ENCODE measurements around the gene PRKX.
"Not testable (repeated sequence)": the region's sequence is repeated elsewhere in the genome, so short reads cannot be mapped to it uniquely, and the experiment has no call there.

PRKX gene

DNA sequence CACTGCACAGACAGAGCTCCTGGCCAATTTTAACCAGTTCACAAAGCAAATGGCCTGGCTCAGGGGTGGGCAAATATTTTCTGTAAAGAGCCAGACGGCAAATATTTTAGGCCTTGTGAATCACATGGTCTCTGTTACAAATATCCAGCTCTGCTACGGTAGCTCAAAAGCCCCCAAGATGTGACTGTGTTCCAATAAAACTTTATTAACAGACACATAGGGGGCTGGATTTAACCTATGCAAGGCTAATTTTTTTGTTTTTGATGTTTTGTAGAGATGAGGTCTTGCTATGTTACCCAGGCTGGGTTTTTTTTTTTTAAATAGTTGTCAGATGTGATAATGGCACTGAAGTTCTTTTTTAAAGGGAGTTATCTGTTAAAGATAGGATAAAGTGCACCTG is 65.4 kb downstream of the PRKX start:
- no peak for DNase-seq

GRCh38 chrX:3639858-3640631 is 73.4 kb downstream of the PRKX start:
- not testable (repeated sequence) for DNase-seq

DNA sequence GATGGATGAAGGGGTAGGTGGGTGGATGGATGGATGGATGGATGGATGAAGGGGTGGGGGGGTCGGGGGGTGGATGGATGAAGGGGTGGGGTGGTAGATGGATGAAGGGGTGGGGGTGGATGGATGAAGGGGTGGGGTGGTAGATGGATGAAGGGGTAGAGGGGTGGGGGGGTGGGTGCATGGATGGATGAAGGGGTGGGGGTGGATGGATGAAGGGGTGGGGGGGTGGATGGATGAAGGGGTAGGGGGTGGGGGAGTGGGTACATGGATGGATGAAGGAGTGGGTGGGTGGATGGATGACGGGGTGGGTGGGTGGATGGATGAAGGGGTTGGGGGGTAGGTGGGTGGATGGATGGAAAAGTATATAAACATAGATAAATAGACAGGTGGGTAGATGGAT is 74.2 kb downstream of the PRKX start:
- DNase-seq = no peak

GRCh38 chrX:3638280-3638873 is 75.1 kb downstream of the PRKX start:
- peak; percentile 21 for DNase-seq

DNA sequence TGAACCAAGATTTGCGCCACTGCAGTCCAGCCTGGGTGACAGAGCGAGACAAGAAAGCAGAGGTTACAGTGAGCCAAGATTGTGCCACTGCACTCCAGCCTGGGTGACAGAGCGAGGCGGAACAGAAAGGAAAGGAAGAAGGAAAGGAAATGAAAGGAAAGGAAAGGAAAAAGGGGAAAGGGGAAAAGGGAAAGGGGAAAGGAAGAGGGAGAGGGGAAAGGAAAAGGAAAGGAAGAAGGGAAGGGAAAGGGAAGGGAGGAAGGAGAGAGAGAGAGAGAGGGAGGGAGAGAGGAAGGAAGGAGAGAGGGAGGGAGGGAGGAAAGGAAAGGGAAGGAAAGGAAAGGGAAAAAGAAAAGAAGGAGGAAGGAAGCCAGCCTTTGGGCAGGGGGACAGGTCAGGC is 76.6 kb downstream of the PRKX start:
- no peak for DNase-seq

DNA sequence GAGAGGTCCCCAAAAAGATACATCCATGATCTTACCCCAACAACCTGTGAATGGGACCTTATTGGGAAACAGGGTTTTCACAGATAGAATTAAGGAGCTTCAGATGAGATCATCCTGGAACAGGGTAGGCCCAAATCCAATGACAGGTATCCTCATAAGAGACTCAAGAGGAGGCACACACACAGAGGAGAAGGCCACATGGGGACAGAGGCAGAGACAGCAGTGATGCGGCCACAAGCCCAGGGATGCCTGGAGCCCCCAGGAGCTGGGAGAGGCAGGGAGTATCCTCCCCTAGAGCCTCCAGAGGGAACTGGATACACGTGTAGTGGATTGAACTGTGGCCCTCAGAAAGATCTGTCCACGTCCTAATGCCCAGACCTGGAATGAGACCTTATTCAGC is 82.3 kb downstream of the PRKX start:
- DNase-seq = no peak

DNA sequence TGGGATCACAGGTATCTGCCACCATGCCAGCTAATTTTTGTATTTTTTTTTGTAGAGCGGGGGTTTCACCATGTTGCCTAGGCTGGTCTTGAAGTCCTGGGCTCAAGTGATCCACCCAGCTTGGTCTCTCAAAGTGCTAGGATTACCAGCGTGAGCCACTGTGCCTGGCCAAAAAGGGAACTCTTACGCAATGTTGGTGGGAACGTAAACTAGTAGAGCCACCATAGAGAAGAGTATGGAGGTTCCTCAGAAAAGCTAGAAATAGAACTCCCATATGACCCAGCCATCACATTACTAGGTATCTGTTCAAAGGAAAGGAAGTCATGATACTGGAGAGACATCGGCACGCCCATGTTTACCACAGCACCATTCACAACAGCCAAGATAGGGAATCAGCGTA is 85.9 kb downstream of the PRKX start:
- DNase-seq = no peak

- no peak for DNase-seq
These were observed 92.0 kb downstream of the PRKX start for GRCh38 chrX:3621414-3621813.

DNA sequence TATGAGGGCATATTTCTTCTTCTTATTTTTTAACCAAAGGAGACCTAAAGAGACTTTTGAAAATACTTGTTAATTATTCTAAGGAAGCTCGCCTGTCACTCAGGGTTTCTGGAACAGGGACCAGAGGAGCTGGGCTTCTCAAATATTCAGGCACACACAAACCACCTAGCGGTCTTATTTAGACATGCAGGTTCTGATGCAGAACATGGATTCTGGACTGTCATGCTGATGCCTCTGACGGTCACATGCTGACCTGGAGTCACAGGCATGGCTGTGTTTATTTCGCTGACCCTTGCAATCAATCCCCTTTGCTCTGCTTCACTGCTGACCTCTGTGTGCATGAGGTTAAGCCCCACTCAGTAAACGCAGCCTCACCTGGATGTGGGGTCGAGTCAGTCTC is 101.7 kb downstream of the PRKX start:
- not testable (repeated sequence) for DNase-seq

GRCh38 chrX:3609810-3610209 is 103.6 kb downstream of the PRKX start:
- no peak for DNase-seq

GRCh38 chrX:3603026-3603661 is 110.3 kb downstream of the PRKX start:
- DNase-seq = no peak

DNA sequence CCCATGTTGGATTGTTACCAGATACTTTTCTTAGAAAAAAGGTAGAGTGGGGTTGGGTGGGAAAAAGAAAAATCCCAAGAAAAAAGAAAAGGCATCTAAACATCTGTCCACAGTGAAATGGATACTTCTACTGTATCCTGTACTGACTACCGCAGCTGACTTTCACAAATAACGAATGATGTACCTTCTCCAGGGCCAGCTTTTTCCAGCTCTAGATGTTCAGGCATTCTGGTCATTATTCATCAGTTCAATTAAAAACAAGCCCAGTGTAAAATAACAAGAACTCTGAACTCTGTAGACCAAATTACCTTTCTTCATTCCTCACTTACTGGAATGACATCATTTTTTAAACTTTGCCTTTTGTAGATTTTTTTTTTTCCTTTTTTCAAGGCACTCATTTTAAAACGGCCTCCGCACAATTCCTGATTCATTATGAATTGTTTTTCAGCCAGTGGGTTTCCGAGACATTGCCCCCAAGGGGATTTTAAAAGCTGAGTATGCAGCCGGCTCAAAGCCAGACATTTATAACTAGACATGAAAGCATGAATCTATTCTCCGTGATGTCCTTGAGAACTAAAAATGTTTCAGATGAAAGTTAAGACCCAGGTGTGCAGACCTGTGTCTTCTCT is 113.5 kb downstream of the PRKX start:
- no peak for DNase-seq

GRCh38 chrX:3598709-3599108 is 114.7 kb downstream of the PRKX start:
- no peak for DNase-seq

- no peak for DNase-seq
These were observed 115.3 kb downstream of the PRKX start for GRCh38 chrX:3598046-3598605.

GRCh38 chrX:3592184-3592583 is 121.3 kb downstream of the PRKX start:
- DNase-seq = no peak

- DNase-seq = no peak
These were observed 124.0 kb downstream of the PRKX start for GRCh38 chrX:3589474-3589873.

DNA sequence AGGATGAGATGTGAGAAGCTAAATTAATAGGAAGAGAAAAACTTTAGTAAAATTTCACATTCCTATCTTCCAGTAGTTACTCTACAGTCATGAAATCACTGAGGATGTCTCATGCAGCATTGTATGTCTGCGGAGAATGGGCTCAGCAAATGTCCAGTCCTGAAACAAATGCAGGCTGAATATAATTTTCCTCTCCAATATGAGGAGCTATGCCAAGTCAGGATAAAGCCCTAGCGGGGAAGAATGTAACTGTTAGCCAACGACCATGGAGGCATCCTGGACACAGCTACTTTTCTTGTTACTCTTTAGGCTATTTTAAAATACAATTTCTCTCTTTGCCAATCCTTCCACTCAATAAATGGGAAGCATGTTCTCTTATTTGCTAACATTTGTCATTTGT is 127.7 kb downstream of the PRKX start:
- no peak for DNase-seq

DNA sequence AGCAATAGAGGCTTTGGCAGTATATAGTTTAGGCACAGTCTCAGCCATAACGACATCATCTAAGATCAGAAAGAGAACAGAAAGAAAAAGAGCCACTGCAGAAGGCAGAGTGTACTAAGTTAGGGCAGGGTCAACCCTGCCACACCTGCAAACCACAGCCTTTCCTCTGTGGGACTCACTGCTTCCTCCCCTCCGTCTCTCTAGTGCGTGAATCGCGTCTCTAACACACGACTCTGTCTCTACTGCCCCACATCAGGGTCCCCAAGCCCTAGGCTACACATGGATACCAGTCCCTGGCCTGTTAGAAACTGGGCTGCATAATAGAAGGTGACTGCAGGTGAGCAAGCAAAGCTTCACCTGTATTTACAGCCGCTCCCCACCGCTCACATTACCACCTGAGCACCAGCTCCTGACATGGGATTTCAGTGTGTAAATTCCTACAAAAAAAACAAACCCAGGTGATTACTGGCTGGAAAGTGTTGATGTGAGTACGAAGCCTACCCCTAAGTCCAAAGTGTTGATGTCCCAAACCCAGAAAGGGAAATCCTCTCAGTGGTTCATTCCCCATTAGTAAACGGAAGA is 128.9 kb downstream of the PRKX start:
- DNase-seq = no peak

DNA sequence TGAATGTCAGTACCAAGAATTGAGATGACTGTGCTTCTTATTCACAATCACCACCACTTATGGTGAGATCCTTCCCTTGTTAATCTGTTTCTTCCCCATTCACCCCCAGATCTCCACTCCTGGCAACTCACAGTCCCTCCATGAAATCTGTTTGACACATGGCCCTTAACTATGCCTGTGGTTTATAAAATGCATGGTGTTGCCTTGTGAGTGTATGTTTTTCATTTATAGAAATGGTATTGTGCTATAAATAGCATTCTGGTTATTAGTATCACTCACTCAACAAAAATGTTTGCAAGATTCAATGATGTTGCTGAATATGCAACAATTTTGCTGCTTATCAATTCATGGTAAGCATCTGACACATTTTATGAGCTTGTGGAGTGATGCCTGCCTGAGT is 131.0 kb downstream of the PRKX start:
- no peak for DNase-seq

- DNase-seq = no peak
These were observed 131.8 kb downstream of the PRKX start for GRCh38 chrX:3581609-3582108.

DNA sequence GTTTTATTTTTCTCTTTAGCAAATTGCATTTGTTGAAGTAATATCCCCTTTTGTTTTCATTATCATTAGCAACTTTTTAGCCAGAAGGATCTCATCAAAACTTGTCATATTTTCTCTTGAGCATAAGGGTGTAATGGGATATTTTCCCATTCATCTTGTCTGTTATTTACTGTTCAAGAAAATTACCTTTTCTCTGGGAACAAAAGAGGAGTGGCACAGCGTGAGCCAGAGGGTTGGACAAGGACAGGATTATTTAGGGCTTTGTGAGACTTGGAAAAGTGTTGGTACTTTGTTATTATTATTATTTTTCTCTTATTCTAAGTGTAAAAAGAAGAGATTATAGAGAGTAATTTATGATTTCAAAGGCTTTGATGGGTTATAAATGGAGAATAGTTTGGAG is 135.9 kb downstream of the PRKX start:
- DNase-seq = no peak

GRCh38 chrX:3576886-3577501 is 136.5 kb downstream of the PRKX start:
- DNase-seq = no peak
